NB4 (cell line): ENCODE measurements around the gene AMBRA1.

Source experiments
- DNase-seq: peaks from one replicate; pipeline ENCODE4 v3.0.0; 2010; ENCODE audit warnings: low read depth
- H3K4me3 ChIP-seq: one replicate; pipeline ENCODE4 v1.5.1; 2011; ENCODE audit warnings: mild to moderate bottlenecking, low read depth, low read length, moderate library complexity
- CTCF ChIP-seq: IDR thresholded peaks from one replicate; pipeline ENCODE4 v1.5.1; 2012; ENCODE audit warnings: low read depth, low read length
- MYC ChIP-seq: IDR thresholded peaks from 2 replicates; pipeline ENCODE4 v1.6.1; 2011; ENCODE audit warnings: low read depth, low read length
- POLR2A ChIP-seq: IDR thresholded peaks from 2 replicates; pipeline ENCODE4 v1.6.1; 2011; ENCODE audit warnings: mild to moderate bottlenecking; ENCODE audit not compliant: insufficient read length; ENCODE audit errors: extremely low read depth
- TF ChIP-seq, protein P1 (sequence below): IDR thresholded peaks from 2 replicates; pipeline ENCODE4 v1.6.1; 2011; ENCODE audit warnings: low read depth, low read length

The AMBRA1 gene

GRCh38 chr11:46463701-46464421, 130.0 kb downstream of the AMBRA1 start:
- no peak overlapping the region for H3K4me3 ChIP-seq
- TF ChIP-seq CTCF: no peak
- no peak for TF ChIP-seq POLR2A
- DNase-seq: no peak

GRCh38 chr11:46461461-46461927, 132.3 kb downstream of the AMBRA1 start:
- DNase-seq: no peak
- TF ChIP-seq, protein P1, sequence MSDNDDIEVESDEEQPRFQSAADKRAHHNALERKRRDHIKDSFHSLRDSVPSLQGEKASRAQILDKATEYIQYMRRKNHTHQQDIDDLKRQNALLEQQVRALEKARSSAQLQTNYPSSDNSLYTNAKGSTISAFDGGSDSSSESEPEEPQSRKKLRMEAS: no peak
- TF ChIP-seq CTCF: no peak
- TF ChIP-seq MYC: no peak
- TF ChIP-seq POLR2A: no peak
- no peak overlapping the region for H3K4me3 ChIP-seq

DNA sequence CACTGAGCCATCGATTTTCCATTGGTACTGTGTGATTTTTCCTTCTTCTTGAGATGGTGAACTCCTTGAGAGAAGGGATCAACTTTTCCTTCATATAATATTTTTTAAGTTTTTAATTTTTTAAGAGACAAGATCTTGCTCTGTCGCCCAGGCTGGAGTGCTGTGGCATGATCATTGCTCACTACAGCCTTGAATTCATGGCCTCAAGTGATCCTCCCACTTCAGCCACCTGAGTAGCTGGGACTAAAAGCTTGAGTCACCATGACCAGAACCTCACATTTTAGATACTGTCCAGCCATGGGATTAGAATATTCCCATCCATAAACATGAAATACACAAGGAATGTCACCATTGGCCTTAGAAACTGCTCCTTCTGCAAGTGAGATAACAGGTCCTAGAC, 135.3 kb downstream of the AMBRA1 start:
- no peak for DNase-seq
- no peak overlapping the region for H3K4me3 ChIP-seq
- TF ChIP-seq, protein P1: no peak
- TF ChIP-seq CTCF: no peak
- TF ChIP-seq POLR2A: no peak
- TF ChIP-seq MYC: no peak

GRCh38 chr11:46457659-46458424, 136.0 kb downstream of the AMBRA1 start:
- peak; percentile 32 for DNase-seq
- TF ChIP-seq, protein P1: no peak
- TF ChIP-seq MYC: no peak
- no peak for TF ChIP-seq POLR2A
- no peak for TF ChIP-seq CTCF
- no peak overlapping the region for H3K4me3 ChIP-seq

DNA sequence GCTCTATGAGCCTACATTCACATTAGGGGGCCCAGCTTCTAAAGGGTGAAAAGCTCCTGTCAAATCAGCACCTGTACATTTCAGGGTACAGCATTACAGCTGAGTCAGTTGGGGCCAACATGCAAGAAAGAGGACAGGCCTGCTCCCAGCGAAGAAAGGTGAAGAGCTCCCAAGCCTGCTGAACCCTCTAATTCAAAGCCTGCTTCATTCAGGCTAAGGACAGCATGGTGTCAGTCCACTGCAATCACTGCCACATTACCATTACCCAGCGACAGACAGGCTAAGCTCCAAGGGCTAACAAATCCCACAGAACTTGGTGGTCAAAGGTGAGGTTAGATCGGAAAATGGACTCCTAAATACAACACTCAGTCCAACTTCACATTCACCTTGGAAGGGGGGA, 136.8 kb downstream of the AMBRA1 start:
- TF ChIP-seq CTCF: no peak
- TF ChIP-seq MYC: no peak
- TF ChIP-seq, protein P1: no peak
- no peak for TF ChIP-seq POLR2A
- no peak for DNase-seq
- no peak overlapping the region for H3K4me3 ChIP-seq
